Endothelial cell (in vitro differentiated cells): ENCODE data around the gene KLHL30. TPM values are rescaled to one million over a fixed set of nuclear protein-coding genes. Genes with fewer than 3 reads are reported as not detected.
A peak's percentile ranks its signal among the peaks of the same experiment; 100 is the strongest.

ENCODE experiments used
- DNase-seq: peaks from one replicate; pipeline ENCODE4 v3.0.0; 2021; ENCODE audit warnings: low spot score
- H3K27ac Mint-ChIP-seq: one replicate; pipeline ENCODE4 v1.8.0; 2021; ENCODE audit warnings: mixed read lengths, inconsistent platforms; ENCODE audit not compliant: unreplicated experiment
- H3K27me3 Mint-ChIP-seq: one replicate; pipeline ENCODE4 v1.8.0; 2021; ENCODE audit warnings: mild to moderate bottlenecking, moderate library complexity, mixed read lengths, inconsistent platforms; ENCODE audit not compliant: unreplicated experiment
- H3K36me3 Mint-ChIP-seq: one replicate; pipeline ENCODE4 v1.8.0; 2021; ENCODE audit warnings: mild to moderate bottlenecking, low read depth, mixed read lengths, inconsistent platforms; ENCODE audit not compliant: unreplicated experiment
- H3K4me1 Mint-ChIP-seq: one replicate; pipeline ENCODE4 v1.8.0; 2021; ENCODE audit warnings: mild to moderate bottlenecking, mixed read lengths, inconsistent platforms; ENCODE audit not compliant: unreplicated experiment
- H3K4me3 Mint-ChIP-seq: one replicate; pipeline ENCODE4 v1.8.0; 2021; ENCODE audit warnings: mild to moderate bottlenecking, mixed read lengths, inconsistent platforms; ENCODE audit not compliant: unreplicated experiment
- H3K9me3 Mint-ChIP-seq: one replicate; pipeline ENCODE4 v1.8.0; 2021; ENCODE audit warnings: mixed read lengths, inconsistent platforms; ENCODE audit not compliant: unreplicated experiment
- total RNA-seq: library from RNA; stranded (reverse); fragmentation: NEBNext Ultra II Directional; extraction: Animal tissue kit (Norgen Biotek cat#: 25700); gene quantifications from one replicate; pipeline ENCODE4 v1.2.1, GENCODE V29; 2021; ENCODE audit not compliant: unreplicated experiment
- TF ChIP-seq, protein P1 (sequence below): fragments of 200-600 bp; sonication (generic); IDR thresholded peaks from one replicate; pipeline ENCODE4 v1.5.0; 2021; ENCODE audit warnings: antibody characterized with exemption; ENCODE audit not compliant: unreplicated experiment

KLHL30 gene
- total RNA-seq, 1 donor from 2014 or later: not detected

DNA sequence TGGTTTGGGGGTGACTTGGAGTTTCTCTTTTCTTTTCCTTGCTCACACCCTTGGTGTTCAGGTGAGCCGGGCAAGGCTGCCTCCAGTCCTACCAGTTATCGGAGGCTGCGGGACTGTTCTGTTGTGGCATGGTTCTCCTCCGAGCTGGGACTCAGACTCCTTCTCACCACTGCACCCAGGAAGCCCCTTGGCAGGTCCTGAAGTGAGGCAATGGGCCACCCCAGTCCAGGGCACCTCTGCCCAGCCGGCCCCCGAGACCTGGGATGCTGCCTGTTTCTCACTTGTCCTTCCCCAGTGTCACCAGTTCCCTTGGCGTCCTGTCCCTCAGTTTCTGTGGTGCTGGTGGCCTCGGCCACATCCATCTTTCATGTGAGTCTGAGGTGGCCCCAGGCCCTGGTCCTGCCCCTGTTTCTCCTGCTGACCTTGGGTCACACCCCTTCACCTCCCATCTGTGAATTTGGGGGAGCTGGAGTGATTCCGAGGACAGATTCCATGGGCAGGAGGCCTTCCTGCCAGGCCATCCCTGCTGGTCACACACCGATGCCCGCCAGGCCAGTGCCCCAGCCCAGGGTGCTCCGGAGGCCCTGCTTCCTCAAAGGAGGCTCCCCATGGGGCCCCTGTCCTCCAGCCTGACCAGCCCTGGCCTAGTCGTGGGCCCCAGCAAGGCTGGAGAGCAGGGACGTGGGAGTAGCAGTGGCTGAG is 6.6 kb upstream of the KLHL30 start:
- TF ChIP-seq, protein P1, sequence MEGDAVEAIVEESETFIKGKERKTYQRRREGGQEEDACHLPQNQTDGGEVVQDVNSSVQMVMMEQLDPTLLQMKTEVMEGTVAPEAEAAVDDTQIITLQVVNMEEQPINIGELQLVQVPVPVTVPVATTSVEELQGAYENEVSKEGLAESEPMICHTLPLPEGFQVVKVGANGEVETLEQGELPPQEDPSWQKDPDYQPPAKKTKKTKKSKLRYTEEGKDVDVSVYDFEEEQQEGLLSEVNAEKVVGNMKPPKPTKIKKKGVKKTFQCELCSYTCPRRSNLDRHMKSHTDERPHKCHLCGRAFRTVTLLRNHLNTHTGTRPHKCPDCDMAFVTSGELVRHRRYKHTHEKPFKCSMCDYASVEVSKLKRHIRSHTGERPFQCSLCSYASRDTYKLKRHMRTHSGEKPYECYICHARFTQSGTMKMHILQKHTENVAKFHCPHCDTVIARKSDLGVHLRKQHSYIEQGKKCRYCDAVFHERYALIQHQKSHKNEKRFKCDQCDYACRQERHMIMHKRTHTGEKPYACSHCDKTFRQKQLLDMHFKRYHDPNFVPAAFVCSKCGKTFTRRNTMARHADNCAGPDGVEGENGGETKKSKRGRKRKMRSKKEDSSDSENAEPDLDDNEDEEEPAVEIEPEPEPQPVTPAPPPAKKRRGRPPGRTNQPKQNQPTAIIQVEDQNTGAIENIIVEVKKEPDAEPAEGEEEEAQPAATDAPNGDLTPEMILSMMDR: no peak
- Mint-ChIP-seq H3K4me3 (no peak overlapping the region), H3K4me1 (no peaks in the 10 kb centered on the region), H3K9me3 (no peaks in the 10 kb centered on the region), H3K27ac (no peak overlapping the region), H3K27me3 (peaks cover 14% of the 10 kb centered on the region), H3K36me3 (no peaks in the 10 kb centered on the region)
- DNase-seq: no peak

GRCh38 chr2:238132463-238133450 is 5.7 kb upstream of the KLHL30 start:
- TF ChIP-seq, protein P1: no peak
- no peaks in the 10 kb centered on the region for H3K36me3 Mint-ChIP-seq
- peaks cover 14% of the 10 kb centered on the region for H3K27me3 Mint-ChIP-seq
- no peaks in the 10 kb centered on the region for H3K9me3 Mint-ChIP-seq
- H3K4me1 Mint-ChIP-seq: no peaks in the 10 kb centered on the region
- DNase-seq: no peak
- H3K4me3 Mint-ChIP-seq: no peak overlapping the region
- H3K27ac Mint-ChIP-seq: no peak overlapping the region

DNA sequence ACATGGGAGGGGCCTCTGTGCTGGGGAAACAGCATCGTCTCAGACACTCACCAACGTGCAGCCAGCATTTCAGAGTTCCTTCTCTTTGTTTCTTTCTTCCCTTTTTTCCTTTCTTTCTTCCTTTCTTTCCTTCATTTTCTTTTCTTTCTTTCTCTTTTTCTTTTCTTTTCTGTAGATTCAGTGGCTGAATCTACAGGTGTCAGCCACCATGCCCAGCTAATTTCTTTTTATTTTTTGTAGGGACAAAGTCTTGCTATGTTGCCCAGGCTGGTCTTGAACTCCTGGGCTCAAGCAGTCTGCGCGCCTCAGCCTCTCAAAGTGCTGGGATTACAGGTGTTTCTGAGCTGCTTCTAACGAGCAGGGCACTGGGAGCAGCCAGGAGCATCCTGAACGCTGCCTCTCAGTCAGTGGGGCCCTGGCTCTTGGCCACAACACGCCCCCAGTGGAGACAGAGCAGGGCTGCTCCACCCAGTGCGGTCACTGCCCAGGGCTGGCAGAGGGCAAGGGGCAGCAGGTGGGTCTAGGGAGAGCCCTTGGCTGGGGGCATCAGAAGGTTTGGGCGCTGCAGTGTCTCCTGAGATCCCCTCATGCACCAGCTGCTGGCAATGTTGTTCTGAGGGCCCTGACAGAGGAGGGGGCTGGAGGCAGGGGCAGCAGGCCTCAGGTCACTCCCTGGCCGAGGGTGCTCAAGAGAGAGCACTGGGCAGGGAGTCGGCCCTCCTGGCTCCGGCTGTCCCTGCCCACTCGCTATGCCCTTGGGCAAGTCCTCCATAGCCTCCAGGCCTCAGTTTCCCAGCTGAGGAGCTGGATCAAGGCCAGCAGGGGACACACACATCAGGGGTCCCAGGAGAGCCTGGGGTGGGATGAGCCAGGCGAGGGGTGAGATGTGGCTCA is 4.7 kb upstream of the KLHL30 start:
- H3K9me3 Mint-ChIP-seq: no peaks in the 10 kb centered on the region
- no peaks in the 10 kb centered on the region for H3K36me3 Mint-ChIP-seq
- DNase-seq: no peak
- no peak overlapping the region for H3K4me3 Mint-ChIP-seq
- TF ChIP-seq, protein P1: peak; percentile 13
- H3K27ac Mint-ChIP-seq: peak overlapping the region; percentile 85
- H3K4me1 Mint-ChIP-seq: no peaks in the 10 kb centered on the region
- H3K27me3 Mint-ChIP-seq: peaks cover 9% of the 10 kb centered on the region

GRCh38 chr2:238134393-238134785 is 4.1 kb upstream of the KLHL30 start:
- no peak for DNase-seq
- H3K36me3 Mint-ChIP-seq: no peaks in the 10 kb centered on the region
- TF ChIP-seq, protein P1: no peak
- H3K9me3 Mint-ChIP-seq: no peaks in the 10 kb centered on the region
- H3K4me1 Mint-ChIP-seq: no peaks in the 10 kb centered on the region
- H3K27ac Mint-ChIP-seq: no peak overlapping the region
- H3K27me3 Mint-ChIP-seq: peaks cover 9% of the 10 kb centered on the region
- no peak overlapping the region for H3K4me3 Mint-ChIP-seq
